ENCODE measurements around the gene MYO6. TPM values are rescaled to one million over a fixed set of nuclear protein-coding genes. Genes with fewer than 3 reads are reported as not detected.

Gene MYO6
- total and polyA plus RNA-seq, 2 experiments from 2014 or later, result 39.8 to 71.1 TPM

DNA sequence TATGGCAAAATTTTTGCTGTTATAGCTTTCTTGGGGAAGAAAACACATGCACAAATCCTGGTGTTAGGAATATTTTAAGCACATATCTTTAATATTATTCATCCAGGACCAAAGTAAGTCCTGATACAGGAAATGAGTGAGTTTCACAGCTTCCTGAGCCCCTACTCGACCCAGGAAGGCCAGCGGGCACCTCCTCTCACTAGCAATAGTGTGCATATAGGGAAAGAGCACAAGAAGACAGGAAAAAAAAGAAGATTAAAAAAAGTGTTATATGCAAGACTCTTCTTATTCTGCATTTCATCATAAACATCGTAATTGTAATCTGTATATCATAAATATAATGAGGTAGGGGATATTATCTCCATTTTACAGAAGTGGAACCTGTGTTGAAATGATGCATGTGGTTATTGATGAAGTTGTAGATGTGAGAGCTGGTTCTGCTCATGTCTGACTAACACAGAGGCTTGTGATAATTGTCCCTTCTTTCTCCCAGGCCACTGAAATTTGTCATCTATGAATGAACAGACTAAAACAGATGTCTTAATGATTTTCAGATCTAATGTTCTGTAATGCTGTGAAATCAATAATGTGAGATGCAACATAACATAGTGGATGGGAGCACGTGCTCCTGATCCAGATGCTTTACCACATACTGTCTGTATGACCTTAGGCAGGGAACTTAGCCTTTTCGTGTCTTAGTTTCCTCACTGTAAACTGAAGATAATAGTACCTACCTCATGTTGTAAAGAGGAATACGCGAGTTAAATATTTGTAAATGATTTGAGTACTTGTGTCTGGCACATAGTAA is 101.2 kb downstream of the MYO6 start:
- no peak for TF ChIP-seq EZH2phosphoT487 (IDR thresholded peaks at IDR 0.05; ENCODE audit: low read depth, severe bottlenecking, unreplicated experiment)
- no peak for TF ChIP-seq EZH2 (IDR thresholded peaks at IDR 0.05; ENCODE audit: borderline replicate concordance)
- no peak for TF ChIP-seq CTCF (IDR thresholded peaks at IDR 0.05; ENCODE audit: poor library complexity)
- H3K79me2 ChIP-seq, result no peaks in the 10 kb centered on the region
- no peaks in the 10 kb centered on the region for H3K9me3 ChIP-seq (ENCODE audit: low read depth)
- WGBS (ENCODE audit: low lambda C conversion rate, missing lambda C conversion rate), result 52% methylated on average over 7 of the region's 7 CpGs
- no peak overlapping the region for H2AFZ ChIP-seq
- H3K4me3 ChIP-seq, result no peak overlapping the region
- no peak for DNase-seq (ENCODE audit: low spot score)
- no peaks in the 10 kb centered on the region for H4K20me1 ChIP-seq (ENCODE audit: insufficient read depth, poor library complexity, severe bottlenecking)
- no peaks in the 10 kb centered on the region for H3K9me2 ChIP-seq (replicated peaks; ENCODE audit: insufficient read depth)
- peaks cover 22% of the 10 kb centered on the region for H3K4me1 ChIP-seq (ENCODE audit: insufficient read depth)
- H3K36me3 ChIP-seq (replicated peaks; ENCODE audit: insufficient read depth, low read depth), result no peaks in the 10 kb centered on the region
- no peaks in the 10 kb centered on the region for H3K27me3 ChIP-seq
- peak overlapping the region; percentile 68 for H3K4me2 ChIP-seq
- peak overlapping the region; percentile 73 for H3K27ac ChIP-seq

DNA sequence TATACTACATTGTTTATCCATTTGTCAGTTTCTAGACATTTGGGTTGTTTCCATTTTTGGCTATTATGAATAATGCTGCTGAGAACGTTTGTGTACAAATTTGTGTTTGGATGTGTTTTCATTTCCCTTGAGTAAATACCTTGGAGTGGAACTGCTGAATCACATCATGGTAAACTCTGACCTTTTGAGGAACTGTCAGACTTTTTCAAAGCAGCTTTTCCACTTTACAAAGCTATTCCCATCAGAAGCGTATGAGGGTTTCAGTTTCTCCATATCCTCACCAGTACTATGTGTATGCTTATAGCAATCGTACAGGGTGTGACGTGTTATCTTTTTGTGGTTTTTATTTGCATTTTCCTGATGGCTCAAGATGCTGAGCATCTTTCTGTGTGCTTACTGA is 103.7 kb downstream of the MYO6 start:
- Histone ChIP-seq H3K4me3 (no peak overlapping the region), H3K9me3 (ENCODE audit: low read depth) (no peaks in the 10 kb centered on the region), H4K20me1 (ENCODE audit: insufficient read depth, poor library complexity, severe bottlenecking) (no peaks in the 10 kb centered on the region), H3K79me2 (no peaks in the 10 kb centered on the region), H3K4me1 (ENCODE audit: insufficient read depth) (peaks cover 22% of the 10 kb centered on the region), H3K4me2 (no peak overlapping the region), H3K27ac (peak overlapping the region; percentile 30), H3K9me2 (replicated peaks; ENCODE audit: insufficient read depth) (no peaks in the 10 kb centered on the region), H3K36me3 (replicated peaks; ENCODE audit: insufficient read depth, low read depth) (no peaks in the 10 kb centered on the region), H3K27me3 (no peaks in the 10 kb centered on the region), H2AFZ (no peak overlapping the region)
- TF ChIP-seq EZH2phosphoT487 (IDR thresholded peaks at IDR 0.05; ENCODE audit: low read depth, severe bottlenecking, unreplicated experiment), result no peak
- no peak for TF ChIP-seq EZH2 (IDR thresholded peaks at IDR 0.05; ENCODE audit: borderline replicate concordance)
- TF ChIP-seq CTCF (IDR thresholded peaks at IDR 0.05; ENCODE audit: poor library complexity), result no peak
- 59% methylated on average over 4 of the region's 4 CpGs for WGBS (ENCODE audit: low lambda C conversion rate, missing lambda C conversion rate)
- peak; percentile 16 for DNase-seq (ENCODE audit: low spot score)

DNA sequence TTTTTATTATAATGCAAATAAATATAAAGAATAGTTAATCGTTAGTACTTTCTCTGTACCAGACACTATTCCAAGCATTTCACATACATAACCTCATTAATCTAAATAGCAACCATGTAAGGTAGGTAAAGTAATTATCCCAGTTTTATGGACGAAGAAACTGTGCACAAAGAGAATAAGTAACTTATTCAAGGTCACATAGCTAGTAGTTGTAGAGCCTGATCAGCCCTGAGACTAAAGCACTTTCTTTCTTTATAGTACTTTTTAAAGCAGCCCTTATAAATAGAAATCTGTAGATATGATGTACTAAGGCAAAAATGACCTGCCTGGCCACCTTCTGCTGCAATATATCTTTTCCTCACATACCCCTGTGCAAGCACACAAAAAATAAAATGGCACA is 104.8 kb downstream of the MYO6 start:
- no peaks in the 10 kb centered on the region for H3K27me3 ChIP-seq
- H3K36me3 ChIP-seq (replicated peaks; ENCODE audit: insufficient read depth, low read depth), result no peaks in the 10 kb centered on the region
- no peak for DNase-seq (ENCODE audit: low spot score)
- peaks cover 22% of the 10 kb centered on the region for H3K4me1 ChIP-seq (ENCODE audit: insufficient read depth)
- no peak overlapping the region for H3K27ac ChIP-seq
- no peaks in the 10 kb centered on the region for H3K9me3 ChIP-seq (ENCODE audit: low read depth)
- TF ChIP-seq CTCF (IDR thresholded peaks at IDR 0.05; ENCODE audit: poor library complexity) (no peak), EZH2phosphoT487 (IDR thresholded peaks at IDR 0.05; ENCODE audit: low read depth, severe bottlenecking, unreplicated experiment) (no peak), EZH2 (IDR thresholded peaks at IDR 0.05; ENCODE audit: borderline replicate concordance) (no peak)
- no peaks in the 10 kb centered on the region for H4K20me1 ChIP-seq (ENCODE audit: insufficient read depth, poor library complexity, severe bottlenecking)
- H2AFZ ChIP-seq, result no peak overlapping the region
- peak overlapping the region; percentile 36 for H3K4me2 ChIP-seq
- 65% methylated on average over 2 of the region's 2 CpGs for WGBS (ENCODE audit: low lambda C conversion rate, missing lambda C conversion rate)
- H3K9me2 ChIP-seq (replicated peaks; ENCODE audit: insufficient read depth), result no peaks in the 10 kb centered on the region
- no peak overlapping the region for H3K4me3 ChIP-seq
- H3K79me2 ChIP-seq, result no peaks in the 10 kb centered on the region
